HG03558 (cell line): Measurements from ENCODE around the gene MICALL1.

Experiments
- ATAC-seq: cut with Tn5 transposase; IDR thresholded peaks from one replicate; pipeline ENCODE4 v1.9.1; 2021; ENCODE audit warnings: moderate number of reproducible peaks; ENCODE audit not compliant: unreplicated experiment; ENCODE audit errors: extremely low read depth

The MICALL1 gene

GRCh38 chr22:37904572-37905533, 1.2 kb upstream of the MICALL1 start:
- ATAC-seq: no peak

DNA sequence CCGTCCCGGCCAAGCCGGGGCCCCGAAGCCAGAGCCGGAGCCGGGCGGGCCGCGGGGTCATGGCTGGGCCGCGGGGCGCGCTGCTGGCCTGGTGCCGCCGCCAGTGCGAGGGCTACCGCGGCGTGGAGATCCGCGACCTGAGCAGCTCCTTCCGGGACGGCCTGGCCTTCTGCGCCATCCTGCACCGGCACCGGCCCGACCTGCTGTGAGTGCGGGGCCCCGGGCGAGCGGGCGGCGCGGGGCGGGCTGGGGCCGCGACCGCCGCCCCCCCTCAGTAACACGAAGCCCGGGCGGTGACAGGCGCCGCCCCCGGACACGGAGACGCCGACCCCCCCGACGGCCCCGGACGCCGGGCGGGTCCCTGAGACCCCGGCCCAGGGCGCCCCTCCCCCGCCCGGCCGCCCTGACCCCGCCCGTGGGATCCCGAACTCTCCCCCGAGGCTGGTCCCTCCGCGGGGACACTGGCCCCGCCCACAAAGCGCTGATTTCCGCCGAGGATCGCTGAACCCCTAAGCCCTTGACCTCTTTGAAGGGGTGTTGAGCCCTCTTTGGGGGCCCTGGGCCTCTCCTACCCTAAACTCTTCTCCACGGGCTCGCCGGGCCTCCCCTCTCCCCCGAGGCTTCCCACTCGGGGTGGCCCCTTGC, 389 bp downstream of the MICALL1 start:
- ATAC-seq: no peak

DNA sequence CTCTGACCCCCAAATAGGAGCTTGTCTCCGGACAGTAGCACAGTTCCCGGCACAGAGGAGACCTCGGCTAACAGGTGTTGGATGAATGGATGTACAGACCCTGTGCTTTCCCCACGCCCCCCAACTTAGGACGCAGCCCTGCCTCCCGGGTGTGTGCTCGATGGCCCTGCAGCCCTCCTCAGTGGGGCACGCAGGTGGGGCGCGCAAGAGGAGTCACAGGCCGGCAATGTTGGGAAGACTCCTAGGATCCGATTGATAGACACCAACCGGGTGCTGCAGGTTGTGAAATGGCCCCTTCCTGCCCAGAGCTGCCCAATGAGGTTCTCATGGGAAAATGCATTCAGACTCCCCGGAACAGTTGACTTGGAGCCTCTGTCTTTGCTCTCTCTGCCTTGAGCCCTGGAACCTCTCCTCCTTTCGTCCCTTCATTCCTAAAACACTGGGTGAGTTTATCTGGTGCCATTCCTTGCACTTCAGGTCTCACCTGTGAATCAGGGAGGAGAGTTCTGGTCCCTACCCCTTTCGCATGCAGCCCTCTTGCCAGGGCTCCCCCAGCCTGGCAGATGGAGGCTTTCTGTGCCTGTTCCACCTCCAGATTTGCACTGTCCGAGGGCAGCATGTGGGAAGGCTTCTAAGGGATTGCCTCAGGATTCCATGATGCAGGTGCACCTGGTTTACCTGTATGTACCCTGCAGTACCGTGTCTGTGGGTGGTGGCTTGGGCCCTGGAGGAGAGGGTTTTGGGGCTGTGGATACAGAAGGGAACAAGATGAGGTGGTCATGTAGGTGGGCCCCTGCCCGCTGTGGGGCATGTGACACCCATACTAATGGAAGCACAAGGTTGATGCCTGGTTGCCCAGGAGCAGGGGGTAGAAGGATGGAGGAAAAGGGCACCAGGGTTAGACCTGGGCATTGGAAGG, 1.2 kb downstream of the MICALL1 start:
- no peak for ATAC-seq

DNA sequence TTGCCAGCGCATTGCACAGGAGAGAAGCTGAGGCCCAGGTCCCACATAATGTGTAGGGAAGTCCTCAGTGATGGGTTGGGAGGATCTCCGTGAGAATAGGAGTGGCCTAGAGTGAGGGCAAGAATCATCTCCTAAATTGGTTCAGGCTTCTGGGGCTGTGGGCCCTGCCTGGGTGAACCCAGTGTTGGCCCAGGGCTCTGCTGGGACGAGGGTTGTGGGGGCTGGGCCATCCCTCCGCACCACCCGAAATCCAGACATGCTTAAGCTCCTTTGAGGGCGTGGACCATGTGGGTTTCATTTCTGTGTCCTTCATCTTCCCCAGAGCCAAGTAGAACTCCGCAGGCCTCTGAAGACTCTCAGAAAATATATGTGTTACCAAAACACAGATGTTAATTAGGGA, 3.7 kb downstream of the MICALL1 start:
- no peak for ATAC-seq

GRCh38 chr22:37910890-37911672, 5.0 kb downstream of the MICALL1 start:
- no peak for ATAC-seq

DNA sequence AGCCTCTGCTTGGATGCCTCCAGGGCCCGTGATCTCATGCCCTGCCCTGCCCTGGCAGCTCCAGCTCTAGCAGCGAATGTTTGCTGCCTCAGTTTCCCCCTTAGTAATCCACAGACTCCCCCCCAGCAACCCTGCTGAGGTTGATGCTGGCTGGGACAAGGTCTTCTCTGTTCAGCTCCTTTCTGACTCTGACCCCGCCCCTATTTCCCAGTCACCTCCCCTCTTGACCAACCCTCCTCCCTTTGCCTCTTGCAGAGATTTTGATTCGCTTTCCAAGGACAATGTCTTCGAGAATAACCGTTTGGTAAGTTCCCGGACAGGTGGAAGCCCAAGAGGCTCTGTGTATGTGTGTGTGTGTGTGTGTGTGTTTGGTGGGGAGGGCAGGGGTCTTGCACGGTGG, 5.6 kb downstream of the MICALL1 start:
- no peak for ATAC-seq

- ATAC-seq: no peak
Measured at GRCh38 chr22:37912171-37912570, 6.1 kb downstream of the MICALL1 start.

DNA sequence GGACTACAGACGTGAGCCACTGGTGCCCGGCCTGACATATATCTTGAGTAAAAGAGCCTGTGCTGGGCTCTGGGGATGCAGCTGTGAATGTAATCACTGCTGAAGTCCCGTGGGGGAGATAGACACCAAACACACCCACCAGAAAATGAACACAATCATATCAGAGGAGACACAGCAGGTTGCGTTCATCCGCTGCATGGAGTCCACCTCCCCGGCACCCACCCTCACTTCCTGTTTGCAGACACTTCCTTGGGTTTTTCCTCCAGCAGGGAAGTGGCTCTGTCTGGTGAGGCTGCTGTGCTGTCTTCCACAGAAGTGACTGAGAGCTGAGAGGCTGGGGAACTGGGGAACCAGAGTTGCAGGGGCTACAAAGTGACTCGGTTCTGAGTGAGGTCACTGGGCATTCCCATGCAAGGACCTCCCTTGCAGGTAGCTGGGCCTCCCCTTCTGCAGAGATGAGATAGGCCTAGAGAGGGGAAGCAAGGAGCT, 7.2 kb downstream of the MICALL1 start:
- no peak for ATAC-seq

DNA sequence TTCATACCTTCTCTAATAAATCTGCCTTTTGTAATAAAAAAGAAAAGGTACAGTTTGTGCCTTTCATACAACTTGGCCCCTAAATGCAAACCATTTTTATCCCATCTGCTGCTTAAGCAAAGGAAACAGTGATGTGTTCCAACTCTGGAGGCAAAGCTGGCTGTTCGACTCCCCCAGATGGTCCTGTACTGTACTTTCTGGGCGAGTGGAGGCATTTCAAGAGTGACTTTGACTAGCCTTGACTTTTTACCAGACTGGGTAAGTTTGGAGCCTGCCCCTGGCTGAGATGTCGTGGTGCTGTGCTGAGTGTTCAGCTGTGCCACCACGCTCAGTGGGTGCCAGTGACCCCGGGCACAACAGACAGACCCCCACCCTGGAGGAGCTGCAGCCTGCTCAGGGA, 10.2 kb downstream of the MICALL1 start:
- no peak for ATAC-seq

DNA sequence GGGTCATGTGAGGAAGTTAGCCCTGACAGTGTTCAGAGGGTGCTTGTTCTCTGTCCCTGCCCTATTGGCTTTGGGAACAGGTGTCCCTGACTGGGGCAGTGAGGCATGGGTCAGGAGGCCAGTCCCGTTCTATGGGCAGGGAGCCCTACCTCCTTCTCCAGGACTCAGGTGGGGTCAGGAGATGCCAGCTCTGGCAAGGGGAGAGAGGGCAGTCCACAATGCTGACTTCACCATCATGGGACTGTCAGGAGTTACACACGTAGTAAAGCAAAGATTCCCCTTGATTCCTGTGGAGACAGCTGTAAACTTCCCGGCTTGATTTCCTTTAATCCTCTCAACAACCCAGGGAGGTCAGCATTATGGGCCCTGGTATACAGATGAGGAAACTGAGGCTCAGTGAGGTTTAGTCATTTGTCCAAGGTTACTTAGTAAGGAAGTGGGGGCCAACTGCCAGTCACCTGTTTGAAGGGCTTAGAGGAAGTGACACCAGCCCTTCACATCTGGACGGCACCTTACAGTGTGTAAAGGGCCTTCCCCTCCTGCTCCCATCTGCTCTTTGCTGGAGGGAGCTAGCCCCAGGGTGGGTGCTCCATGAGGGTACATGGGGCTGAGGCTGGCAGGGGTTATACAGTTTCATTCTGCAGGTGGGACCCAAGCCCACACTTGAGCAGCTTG, 11.9 kb downstream of the MICALL1 start:
- ATAC-seq: no peak

DNA sequence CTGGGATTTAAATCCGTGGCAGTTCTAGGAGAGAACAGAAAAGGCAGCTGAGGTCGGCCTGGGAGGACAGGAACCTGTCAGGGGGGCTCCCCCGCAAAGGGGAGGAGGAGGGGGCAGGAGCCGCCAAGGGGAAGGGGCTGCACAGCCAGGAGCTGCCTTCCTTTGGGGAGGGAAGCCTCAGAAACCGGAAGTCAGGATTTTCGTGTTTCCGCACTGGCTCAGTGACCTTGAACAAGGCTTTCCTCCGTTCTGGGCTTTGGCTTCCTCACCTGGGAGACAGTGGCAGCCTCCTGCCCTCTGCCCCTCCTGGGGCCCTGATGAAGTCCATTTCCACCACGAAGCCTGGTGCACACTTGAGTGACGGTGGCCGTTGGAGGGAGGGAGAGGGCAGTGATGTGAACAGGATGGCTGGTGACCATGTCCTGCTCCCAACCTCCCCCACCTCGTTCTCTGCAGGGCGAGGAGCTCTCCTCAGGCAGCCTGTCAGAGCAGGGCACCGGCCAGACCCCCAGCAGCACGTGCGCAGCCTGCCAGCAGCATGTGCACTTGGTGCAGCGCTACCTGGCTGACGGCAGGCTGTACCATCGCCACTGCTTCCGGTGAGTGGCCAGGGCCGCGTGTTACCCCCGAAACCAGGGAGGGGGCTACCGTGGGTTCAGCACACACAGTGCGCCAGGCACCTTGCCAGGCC, 12.6 kb downstream of the MICALL1 start:
- ATAC-seq: no peak

GRCh38 chr22:37920126-37920525, 14.0 kb downstream of the MICALL1 start:
- no peak for ATAC-seq

GRCh38 chr22:37922191-37922590, 16.1 kb downstream of the MICALL1 start:
- no peak for ATAC-seq

- ATAC-seq: no peak
Measured at GRCh38 chr22:37923927-37924326, 17.8 kb downstream of the MICALL1 start.

- ATAC-seq: no peak
Measured at GRCh38 chr22:37924386-37925065, 18.4 kb downstream of the MICALL1 start.

DNA sequence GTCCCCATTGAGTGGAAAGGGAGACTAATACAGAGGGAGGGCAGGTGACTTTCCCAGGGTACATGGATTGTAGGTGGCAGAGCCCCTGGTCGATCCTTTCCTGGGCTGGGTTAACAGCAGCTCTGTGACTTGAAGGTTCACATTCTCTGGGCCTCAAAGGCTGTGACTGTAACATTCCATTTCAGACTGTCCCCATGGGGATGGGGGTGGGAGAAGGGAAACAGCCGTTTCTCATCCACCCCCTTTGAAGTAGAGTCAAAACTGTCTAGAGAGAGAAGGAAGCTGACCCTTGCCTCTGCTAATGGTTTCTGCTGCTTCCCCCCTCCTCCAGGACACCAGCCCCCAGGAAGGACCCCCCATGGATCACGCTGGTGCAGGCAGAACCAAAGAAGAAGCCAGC, 19.2 kb downstream of the MICALL1 start:
- ATAC-seq: no peak

DNA sequence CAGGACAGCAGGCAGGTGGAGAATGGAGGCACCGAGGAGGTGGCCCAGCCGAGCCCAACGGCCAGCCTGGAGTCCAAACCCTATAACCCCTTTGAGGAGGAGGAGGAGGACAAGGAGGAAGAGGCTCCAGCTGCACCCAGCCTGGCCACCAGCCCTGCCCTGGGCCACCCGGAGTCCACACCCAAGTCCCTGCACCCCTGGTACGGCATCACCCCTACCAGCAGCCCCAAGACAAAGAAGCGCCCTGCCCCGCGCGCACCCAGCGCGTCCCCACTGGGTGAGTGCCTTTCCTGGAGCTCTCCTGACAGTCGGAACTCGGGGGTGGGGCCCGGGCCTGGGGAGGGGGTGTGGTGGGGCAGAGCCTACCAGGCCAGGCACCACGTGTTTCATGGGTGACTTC, 19.7 kb downstream of the MICALL1 start:
- ATAC-seq: no peak

DNA sequence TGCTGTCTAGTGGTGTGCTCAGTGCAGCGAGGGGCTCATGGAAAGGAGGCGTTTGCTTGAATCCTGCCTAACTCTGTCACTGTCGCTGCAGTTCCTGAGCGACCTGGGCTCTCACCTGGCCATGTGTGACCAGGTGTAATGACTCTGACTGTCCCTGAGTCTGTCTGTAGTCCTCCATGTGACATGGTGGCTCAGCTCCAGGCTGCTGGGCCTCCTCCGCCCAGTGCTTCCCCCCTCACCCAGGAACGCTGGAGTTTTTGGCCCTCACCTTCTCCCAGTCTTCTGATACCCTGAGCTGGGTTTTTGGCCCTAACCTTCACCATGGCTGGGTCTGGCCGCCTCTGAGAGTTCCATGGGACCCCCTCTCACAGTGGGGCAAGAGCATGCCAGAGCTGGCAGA, 20.3 kb downstream of the MICALL1 start:
- ATAC-seq: no peak
